Colon (tissue), 2 donors: ENCODE results near the gene ANP32E.
"Not testable (repeated sequence)": the region's sequence is repeated elsewhere in the genome, so short reads cannot be mapped to it uniquely, and the experiment has no call there.

Experiments used
- FAIRE-seq: peaks from 2 replicates; lab custom pipeline; 2012; peaks lifted over from hg19 to GRCh38; lab: Jason Lieb, UNC
- donor health status: control.
- donor health status: control.

Gene ANP32E

GRCh38 chr1:150212070-150212469 is 23.8 kb downstream of the ANP32E start:
- no peak for FAIRE-seq

DNA sequence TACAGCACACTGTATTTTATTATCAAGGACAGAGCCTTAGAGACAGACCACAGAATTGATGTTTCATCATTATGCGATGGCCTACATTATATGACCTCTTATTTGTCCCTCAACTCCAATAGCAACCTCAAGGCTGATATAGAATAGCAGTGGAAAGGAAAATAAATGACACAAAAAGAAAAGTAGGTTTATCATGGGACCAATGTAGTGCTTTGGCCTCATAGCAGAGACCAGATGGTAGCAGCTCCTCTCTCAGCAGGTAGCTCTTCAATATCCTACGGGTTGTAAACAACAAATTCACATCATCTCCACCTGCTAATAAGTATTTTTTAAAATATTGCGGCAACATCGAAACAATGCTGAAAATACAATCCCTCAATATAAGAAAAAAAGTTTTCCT is 25.2 kb downstream of the ANP32E start:
- no peak for FAIRE-seq

- FAIRE-seq = no peak
Measured at GRCh38 chr1:150210091-150210490, 25.8 kb downstream of the ANP32E start.

- not testable (repeated sequence) for FAIRE-seq
Measured at GRCh38 chr1:150208460-150208859, 27.5 kb downstream of the ANP32E start.

DNA sequence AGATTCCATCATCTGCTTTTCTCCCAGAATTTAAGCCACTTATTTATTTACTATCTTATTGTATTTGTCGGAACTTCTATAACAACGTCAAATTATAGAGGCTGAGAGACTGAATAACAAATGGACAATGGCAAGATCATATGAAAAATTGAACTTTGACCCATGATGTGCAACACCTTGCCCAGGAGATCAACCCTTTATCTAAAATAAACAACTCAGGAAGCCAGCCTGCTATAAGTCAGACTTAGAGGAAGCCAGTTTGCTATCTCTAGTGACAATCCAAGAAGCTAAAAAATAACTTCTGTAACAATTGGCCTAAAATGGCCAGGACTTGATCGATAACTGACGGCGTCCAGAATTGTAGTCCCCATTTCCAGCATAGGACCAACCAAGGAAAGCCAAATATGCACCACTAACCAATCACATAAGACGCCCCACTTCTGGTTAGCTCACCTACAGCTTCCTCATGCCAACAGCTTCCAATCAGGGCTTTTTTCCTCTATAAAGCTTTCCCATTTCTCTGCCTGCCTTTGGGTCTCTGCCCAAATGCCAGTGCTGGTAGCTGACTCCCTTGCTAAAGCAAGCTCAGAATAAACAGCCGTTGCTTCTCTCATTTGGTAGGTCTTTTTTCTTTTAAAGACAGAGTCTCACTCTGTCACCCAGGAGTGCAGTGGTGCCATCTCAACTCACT is 28.5 kb downstream of the ANP32E start:
- FAIRE-seq = no peak

GRCh38 chr1:150196417-150196816 is 39.5 kb downstream of the ANP32E start:
- no peak for FAIRE-seq

DNA sequence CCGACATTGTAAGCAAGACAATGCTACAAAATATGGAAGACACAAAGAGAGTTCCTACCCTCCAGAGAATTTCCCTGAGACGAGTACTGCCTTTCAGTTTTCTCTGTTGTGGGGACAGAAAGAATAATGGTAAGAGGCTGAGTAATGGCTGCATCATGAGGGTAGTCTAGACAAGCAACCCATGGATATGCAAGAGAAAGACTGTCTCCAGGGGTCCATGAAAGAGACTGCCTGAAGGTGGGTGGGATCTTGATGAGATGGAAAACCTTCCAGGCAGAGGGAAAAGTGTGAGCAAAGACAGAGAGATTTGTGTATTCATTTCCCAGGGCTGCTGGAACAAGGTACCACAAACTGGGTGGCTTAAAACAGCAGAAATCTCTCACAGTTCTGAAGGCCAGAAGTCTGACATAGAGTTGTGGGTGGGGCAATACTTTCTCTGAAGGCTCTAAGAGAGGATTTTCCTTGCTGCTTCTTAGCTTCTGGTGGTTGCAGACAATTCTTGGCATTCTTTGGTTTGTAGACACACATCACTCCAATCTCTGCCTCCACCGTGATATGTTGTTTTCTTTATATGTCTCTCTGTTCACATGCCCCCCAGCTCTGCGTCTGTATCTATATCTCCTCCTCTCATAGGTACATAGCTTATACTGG is 41.4 kb downstream of the ANP32E start:
- no peak for FAIRE-seq

DNA sequence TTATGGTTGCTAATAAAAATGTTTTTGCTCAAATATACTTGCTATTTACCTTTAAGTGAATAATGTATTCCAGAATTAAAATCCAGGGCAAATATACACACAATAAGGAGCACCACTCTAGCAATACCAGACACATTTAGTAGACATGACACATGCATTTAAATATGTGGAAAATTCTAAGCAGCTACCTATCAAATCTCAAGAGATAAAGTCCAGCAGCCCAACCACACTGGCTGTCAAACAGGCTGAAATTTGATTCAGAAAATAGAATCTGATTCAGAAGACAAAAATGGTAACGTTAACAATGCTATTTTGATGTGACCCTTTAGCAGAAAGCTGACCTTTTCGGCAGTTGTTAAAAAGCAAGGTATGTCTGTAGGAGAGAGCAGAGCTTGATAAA is 43.9 kb downstream of the ANP32E start:
- no peak for FAIRE-seq

DNA sequence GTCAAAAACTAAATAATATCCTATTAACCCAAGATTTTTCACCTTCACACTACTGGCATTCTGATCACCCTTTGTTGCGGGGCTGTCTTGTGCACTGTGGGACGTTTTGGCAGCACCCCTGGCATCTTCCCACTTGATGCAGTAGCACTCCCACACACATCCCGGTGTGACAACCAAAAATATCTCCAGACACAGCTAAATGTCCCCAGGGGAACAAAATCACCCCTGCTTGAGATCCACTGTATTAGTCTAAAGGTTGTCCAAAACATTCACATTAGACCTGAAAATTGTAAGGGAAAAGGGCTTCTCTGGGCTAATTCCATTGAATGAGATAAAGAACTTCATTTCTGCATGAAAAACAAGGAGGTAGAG is 48.4 kb downstream of the ANP32E start:
- no peak for FAIRE-seq

GRCh38 chr1:150186789-150187559 is 48.9 kb downstream of the ANP32E start:
- no peak for FAIRE-seq

DNA sequence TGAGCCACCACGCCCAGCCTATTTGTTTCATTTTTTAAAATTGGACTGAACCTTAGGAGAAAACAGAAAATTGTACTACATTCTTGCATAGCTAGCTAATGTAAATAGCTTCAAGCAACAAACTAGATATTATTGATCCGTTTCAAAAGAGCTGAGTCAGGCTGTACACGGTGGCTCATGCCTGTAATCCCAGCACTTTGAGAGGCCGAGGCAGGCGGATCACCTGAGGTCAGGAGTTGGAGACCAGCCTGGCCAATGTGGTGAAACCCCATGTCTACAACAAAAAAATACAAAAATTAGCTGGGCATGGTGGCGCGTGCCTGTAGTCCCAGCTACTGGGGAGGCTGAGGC is 49.5 kb downstream of the ANP32E start:
- not testable (repeated sequence) for FAIRE-seq

DNA sequence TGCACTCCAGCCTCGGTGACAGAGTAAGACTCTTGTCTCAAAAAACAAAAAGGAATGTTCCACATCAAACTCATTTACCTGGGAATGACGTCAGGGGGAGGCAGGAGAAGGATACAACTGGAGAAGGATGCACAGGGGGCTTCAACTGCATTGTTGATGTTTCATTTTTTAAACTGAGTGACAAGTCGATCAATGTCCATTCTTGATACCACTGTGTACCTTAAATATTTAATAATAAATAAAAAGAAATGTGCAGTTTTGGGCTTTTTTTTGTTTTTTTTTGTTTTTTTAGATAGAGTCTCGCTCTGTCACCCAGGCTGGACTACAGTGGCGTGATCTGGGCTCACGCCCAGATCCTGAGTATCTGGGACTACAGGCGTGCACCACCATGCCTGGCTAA is 50.4 kb downstream of the ANP32E start:
- no peak for FAIRE-seq

DNA sequence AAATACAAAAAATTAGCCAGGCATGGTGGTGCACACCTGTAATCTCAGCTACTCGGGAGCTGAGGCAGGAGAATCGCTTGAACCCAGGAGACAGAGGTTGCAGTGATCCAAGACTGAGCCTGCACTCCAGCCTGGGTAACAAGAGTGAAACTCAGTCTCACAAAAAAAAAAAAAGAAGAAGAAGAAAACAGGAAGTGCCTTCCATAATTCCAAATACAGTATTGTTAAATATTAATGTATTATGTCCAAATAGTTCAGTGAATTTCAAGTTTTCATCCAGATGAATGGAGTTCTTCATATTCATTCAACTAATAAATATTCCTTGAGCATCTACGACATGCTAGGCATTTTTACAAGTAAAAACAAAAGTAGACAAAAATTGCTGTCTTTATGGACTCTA is 52.9 kb downstream of the ANP32E start:
- FAIRE-seq = no peak

DNA sequence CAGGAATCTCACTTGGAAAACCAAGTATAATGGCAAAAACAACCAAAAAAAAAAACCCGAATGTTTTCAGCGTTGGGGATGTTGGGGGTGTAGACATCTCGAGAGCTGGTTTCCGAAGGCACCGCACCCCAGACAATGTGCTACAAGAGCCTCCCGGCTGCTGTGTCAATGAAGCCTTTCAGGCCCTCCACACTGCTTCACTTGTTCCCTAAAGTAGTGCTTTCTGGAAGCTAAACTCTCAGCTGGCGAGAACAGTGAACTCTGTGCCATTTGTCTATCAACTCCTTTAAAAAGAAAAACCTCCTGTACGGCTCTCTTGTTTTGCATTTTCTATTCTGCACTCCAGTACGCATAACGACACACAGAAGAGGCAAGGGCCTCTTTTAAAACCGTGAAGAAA is 53.7 kb downstream of the ANP32E start:
- FAIRE-seq = no peak

GRCh38 chr1:150180474-150180873 is 55.4 kb downstream of the ANP32E start:
- no peak for FAIRE-seq

- no peak for FAIRE-seq
Measured at GRCh38 chr1:150179867-150180266, 56.0 kb downstream of the ANP32E start.

DNA sequence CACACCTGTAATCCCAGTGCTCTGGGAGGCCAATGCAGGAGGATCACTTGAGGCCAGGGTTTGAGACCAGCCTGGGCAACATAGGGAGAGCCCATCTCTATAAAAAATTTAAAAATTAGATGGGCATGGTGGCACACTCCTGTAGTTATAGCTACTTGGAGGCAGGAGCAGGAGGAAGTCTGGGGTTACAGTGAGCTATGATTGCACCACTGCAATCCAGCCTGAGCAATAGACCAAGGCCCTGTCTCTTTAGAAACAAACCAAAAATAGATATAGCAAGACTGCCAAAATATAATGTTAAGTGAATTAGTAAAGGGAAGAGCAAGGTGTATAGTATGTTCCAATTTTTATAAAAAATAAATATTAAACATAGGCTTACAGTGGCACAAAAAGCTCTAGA is 57.4 kb downstream of the ANP32E start:
- FAIRE-seq = no peak

GRCh38 chr1:150176593-150176992 is 59.3 kb downstream of the ANP32E start:
- FAIRE-seq = no peak

DNA sequence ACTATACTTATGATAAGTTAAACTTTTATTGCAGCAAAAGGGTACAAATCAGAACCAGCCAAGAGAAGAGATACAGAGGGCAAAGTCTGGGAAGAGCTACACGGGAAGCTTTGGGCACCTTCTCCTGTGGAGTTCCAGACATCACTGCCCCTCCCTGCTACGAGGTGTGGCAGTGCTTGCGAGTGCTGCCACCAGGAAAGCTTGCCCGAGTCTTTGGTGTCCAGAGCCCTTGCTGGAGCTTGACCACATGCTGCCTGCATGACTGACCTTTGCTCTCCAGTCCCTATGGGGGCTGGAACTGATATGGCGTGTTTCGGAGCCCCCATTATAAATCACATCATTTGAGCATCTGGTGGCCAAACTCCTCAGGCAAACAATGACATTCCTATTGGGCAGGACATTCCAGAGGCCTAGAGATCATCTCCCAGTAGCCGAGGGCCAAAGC is 62.7 kb downstream of the ANP32E start:
- FAIRE-seq = no peak

GRCh38 chr1:150171801-150172200 is 64.1 kb downstream of the ANP32E start:
- no peak for FAIRE-seq

DNA sequence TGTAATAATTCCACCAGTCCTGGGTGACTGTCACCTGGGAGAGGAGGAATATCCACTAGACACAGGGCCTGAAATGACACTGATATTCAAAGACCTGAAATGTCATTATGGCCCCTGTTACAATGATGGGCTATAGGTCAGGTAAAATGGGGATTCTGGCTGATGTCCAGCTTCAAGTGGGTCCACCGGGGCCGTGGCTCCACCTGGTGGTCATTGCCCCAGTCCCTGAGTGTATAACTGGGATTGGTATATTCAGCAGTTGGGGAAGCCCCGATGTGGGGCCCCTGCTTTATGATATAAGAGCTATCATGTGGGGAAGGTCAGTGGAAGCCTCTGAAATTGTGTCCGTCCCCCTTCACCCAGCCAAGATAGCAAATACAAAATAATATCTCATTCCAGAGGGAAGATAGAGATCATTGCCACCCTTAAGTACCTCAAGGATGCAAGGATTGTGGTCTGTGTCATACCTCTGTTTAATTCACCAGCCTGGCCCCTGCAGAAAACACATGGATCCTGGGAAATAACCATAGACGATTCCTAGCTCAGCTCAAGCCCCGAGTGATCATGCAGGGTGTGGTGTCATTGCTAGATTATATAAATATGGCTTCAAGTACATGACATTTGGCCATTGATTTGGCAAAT is 66.8 kb downstream of the ANP32E start:
- FAIRE-seq = no peak
